Kidney (tissue), 14 donors: ENCODE data around the gene PRKCE. TPM values are rescaled to one million over a fixed set of nuclear protein-coding genes. Genes with fewer than 3 reads are reported as not detected.
A peak's percentile ranks its signal among the peaks of the same experiment; 100 is the strongest.

Source experiments
- DNase-seq, 5 donors: peaks; one replicate each; pipeline ENCODE4 v3.0.0-alpha.2; 2013 to 2020
- FAIRE-seq: peaks from 2 replicates; lab custom pipeline; 2012; peaks lifted over from hg19 to GRCh38; lab: Jason Lieb, UNC
- H3K27ac ChIP-seq, 2 donors: one replicate each; pipeline ENCODE4 v1.7.0; 2013; ENCODE audit warnings: low read depth in 2 of 2, low read length in 2 of 2, inconsistent platforms in 1 of 2
- H3K27me3 ChIP-seq: one replicate; pipeline ENCODE4 v1.7.1; 2013; ENCODE audit warnings: low read length, inconsistent platforms; ENCODE audit not compliant: control insufficient read depth, insufficient read depth
- H3K36me3 ChIP-seq, 3 donors: one replicate each; pipeline versions ENCODE4 v1.7.0 to v1.7.1; 2013; ENCODE audit warnings: low read length in 3 of 3, control low read depth in 1 of 3, inconsistent platforms in 1 of 3; ENCODE audit not compliant: insufficient read depth in 3 of 3, control insufficient read depth in 2 of 3
- H3K4me1 ChIP-seq, 3 donors: one replicate each; pipeline versions ENCODE4 v1.7.0 to v1.7.1; 2013; ENCODE audit warnings: low read length in 3 of 3, inconsistent platforms in 1 of 3, low read depth in 1 of 3; ENCODE audit not compliant: control insufficient read depth in 2 of 3, insufficient read depth in 2 of 3
- H3K4me3 ChIP-seq, 3 donors: one replicate each; pipeline versions ENCODE4 v1.7.0 to v1.8.1; 2013; ENCODE audit warnings: low read length in 3 of 3, control low read depth in 1 of 3, inconsistent platforms in 1 of 3
- H3K9ac ChIP-seq, 3 donors: one replicate each; pipeline versions ENCODE4 v1.7.0 to v1.7.1; 2013; ENCODE audit warnings: low read length in 3 of 3, control low read depth in 1 of 3, inconsistent platforms in 1 of 3
- H3K9me3 ChIP-seq, 3 donors: one replicate each; pipeline versions ENCODE4 v1.7.0 to v1.7.1; 2013; ENCODE audit warnings: low read length in 3 of 3, control low read depth in 1 of 3, inconsistent platforms in 1 of 3; ENCODE audit not compliant: control insufficient read depth in 2 of 3, insufficient read depth in 1 of 3
- intact Hi-C: fragments of 100-400 bp; cut with DNase I; formaldehyde crosslinking; loops from one replicate; pipeline ENCODE4 v1.11.1; 2022
- polyA plus RNA-seq: library from polyadenylated mRNA; stranded (reverse); fragments of 350-450 nt; fragmentation: Illumina TruSeq; extraction: RNeasy Lipid Tissue Mini Kit (QIAGEN cat#74804); gene quantifications from one replicate; pipeline ENCODE4 v1.2.3, GENCODE V29; 2014; ENCODE audit warnings: low read depth, low replicate concordance; ENCODE audit not compliant: insufficient read depth
- total RNA-seq: library from RNA; stranded (reverse); fragmentation: NEBNext Ultra II Directional; extraction: Animal tissue kit (Norgen Biotek cat#: 25700); gene quantifications from one replicate; pipeline ENCODE4 v1.2.1, GENCODE V29; 2021
- TF ChIP-seq, protein P1 (sequence below): IDR thresholded peaks from 3 replicates; pipeline ENCODE4 v1.5.1; 2012; ENCODE audit warnings: mild to moderate bottlenecking, moderate library complexity, borderline replicate concordance; ENCODE audit not compliant: insufficient read depth; ENCODE audit errors: extremely low read depth
- donor health status: control.
- donor health status: control.
- donor health status: control.
- donor health status: control.
- donor health status: control.
- donor health status: DM: yes; HTN: yes; CAD: no.
- donor health status: Normal renal cell carcinoma (clear cell type).

PRKCE gene
- total and polyA plus RNA-seq, 2 donors from 2014 or later: 11.1 to 27.3 TPM

DNA sequence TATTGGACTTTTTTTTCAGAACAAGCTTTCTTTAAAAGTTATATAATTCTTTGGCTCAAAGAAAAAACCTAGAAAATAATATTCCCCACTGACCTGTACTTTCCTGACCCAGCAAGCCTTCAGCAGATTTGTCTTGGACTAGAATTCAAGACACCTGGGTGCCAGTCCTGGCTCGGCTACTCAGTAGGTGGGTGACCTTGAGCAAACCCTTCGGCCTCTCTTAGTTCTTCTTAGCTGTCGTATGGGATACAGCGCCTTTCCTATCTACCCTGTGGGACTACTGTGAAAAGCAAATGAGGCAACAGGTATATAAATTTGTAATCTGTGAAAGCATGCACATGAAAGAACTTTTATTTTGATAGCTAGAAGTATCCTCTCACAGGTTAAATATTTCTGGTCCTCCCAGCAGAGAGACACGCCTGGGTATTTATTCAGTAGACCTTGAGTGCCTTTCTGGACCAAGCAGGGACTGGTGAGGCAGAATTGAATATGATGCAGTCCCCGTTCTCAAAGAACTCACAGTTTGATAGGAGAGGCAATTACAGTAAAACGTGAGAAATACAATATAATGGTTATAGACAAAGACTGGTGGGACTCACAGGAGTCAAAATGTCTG, 576.3 kb downstream of the PRKCE start:
- intact Hi-C loops: no loop called here
- FAIRE-seq (no peak), DNase-seq (no peak)
- TF ChIP-seq, protein P1, sequence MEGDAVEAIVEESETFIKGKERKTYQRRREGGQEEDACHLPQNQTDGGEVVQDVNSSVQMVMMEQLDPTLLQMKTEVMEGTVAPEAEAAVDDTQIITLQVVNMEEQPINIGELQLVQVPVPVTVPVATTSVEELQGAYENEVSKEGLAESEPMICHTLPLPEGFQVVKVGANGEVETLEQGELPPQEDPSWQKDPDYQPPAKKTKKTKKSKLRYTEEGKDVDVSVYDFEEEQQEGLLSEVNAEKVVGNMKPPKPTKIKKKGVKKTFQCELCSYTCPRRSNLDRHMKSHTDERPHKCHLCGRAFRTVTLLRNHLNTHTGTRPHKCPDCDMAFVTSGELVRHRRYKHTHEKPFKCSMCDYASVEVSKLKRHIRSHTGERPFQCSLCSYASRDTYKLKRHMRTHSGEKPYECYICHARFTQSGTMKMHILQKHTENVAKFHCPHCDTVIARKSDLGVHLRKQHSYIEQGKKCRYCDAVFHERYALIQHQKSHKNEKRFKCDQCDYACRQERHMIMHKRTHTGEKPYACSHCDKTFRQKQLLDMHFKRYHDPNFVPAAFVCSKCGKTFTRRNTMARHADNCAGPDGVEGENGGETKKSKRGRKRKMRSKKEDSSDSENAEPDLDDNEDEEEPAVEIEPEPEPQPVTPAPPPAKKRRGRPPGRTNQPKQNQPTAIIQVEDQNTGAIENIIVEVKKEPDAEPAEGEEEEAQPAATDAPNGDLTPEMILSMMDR: no peak
- Histone ChIP-seq H3K9me3 (no peaks in the 10 kb centered on the region), H3K27me3 (no peaks in the 10 kb centered on the region), H3K4me1 (peaks cover 0 to 7% (median 0%) of the 10 kb centered on the region in 3 donors), H3K9ac (no peak overlapping the region), H3K36me3 (no peaks in the 10 kb centered on the region), H3K27ac (no peak overlapping the region), H3K4me3 (no peak overlapping the region)

DNA sequence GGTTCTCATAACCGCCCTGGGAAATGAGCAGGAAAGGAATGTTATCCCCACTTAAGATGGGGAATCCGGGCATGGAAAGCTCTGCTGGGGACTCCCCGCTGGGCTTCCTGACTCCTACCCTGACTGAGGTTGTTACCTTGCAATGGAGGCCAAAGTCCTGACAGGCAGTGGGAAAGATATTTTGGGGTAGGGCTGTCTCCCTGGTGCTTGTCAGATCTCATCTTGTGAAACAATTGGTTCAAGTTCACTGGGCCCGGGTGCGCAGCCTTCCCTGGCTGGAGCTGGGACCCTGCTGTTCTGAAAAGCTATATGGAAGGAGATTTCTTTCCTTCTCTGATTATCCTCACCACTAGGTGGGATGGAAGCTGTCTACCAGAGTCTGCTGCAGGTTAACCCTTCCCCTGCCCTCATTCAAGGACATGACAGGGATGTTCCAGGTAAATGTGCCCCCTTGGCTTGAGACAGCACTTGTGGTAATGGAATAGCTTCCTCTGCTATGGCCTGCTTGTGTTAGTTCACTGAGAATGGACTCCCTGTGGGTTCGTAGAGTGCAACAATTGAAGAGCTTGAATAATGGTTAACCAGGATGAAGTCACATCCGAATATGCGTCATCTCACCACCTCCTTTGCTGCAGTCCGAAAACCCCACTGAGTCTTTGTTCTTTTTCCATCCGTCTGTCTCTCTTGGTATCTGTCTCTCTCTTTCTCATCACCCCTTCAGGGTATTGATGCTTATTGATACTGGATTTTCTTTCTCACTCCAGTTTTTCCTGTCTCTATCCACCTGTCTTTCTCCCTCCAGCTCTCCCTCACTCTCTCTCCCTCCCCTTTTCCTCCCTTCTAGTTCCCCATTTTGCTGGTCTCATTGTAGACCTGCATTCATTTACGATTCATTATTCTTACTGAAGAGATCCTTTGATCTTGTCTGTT, 577.9 kb downstream of the PRKCE start:
- intact Hi-C loops: no loop called here
- H3K4me1 ChIP-seq: peaks cover 0 to 7% (median 0%) of the 10 kb centered on the region in 3 donors
- FAIRE-seq (no peak), DNase-seq (peak in 2 of 5 donors; percentile 22 to 39)
- H3K36me3 ChIP-seq: no peaks in the 10 kb centered on the region
- no peak overlapping the region for H3K4me3 ChIP-seq
- TF ChIP-seq, protein P1: no peak
- H3K9ac ChIP-seq: no peak overlapping the region
- no peaks in the 10 kb centered on the region for H3K9me3 ChIP-seq
- H3K27ac ChIP-seq: no peak overlapping the region
- H3K27me3 ChIP-seq: no peaks in the 10 kb centered on the region

DNA sequence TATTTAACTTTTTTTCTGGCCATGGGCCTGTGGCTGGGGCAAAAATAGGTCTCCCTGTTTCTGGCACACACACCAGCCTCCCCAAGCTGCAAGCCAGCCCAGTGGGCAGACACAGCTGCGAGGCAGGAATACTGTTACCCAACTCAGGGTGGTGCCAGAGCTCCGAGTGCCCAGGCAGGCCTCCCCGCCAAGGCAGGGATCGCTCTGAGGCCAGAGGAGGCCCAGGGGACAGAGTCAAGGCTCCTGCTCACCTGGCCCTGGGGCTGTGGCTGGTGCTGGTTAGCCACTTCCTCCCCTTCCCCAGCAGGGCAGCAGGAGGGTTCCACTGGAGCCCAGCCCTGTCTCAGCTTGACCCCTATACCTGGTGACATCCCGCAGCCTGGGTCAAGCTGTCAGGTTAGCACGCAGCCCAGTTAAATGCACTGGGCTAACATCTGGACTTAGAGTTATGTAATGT, 578.7 kb downstream of the PRKCE start:
- no peak overlapping the region for H3K27ac ChIP-seq
- FAIRE-seq (no peak), DNase-seq (no peak)
- H3K4me1 ChIP-seq: peaks cover 0 to 7% (median 0%) of the 10 kb centered on the region in 3 donors
- intact Hi-C loops: no loop called here
- TF ChIP-seq, protein P1: no peak
- no peaks in the 10 kb centered on the region for H3K36me3 ChIP-seq
- H3K27me3 ChIP-seq: no peaks in the 10 kb centered on the region
- H3K9me3 ChIP-seq: no peaks in the 10 kb centered on the region
- no peak overlapping the region for H3K4me3 ChIP-seq
- H3K9ac ChIP-seq: no peak overlapping the region
